Measurements from ENCODE around the gene FZD10.

FZD10 gene

DNA sequence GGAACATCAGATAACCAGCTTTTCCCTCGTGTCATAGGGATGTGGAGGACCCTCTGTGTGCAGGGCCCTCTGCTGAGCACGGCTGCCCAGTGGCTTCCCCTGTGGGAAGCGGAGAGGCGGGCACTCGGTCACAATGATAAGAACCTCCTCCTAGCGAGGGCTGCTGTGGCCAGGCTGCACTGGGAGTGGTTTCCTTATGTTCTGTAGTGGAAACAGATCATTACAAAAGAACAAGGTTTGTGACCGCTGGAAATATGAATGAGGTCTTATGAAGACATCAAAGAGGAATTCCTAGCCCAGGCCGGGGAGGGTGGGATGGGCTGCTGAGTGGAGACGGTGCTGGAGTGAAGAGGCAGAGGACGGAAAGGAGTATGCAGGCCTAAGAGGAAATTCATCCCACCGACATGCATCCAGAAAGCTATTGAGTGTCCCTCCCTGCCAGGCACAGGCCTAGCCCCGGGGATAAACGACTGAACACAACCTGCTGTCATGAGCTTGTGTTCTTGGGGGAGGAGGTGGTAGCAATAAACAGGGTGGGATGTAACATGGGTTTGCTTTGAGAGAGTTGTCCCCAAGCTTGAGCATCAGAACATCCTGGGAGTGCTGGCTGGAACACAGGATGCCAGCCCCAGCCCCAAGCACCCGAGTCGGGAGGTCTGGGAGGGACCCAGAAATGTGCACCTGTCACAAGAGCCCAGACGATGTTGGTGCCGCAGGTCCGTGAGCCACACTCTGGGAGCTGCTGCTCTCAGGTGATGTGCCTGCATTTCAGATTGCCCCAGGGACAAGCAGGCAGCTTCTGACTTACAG is 37.5 kb downstream of the FZD10 start:
- TF ChIP-seq GLIS3 (CRISPR knock-in tag; IDR thresholded peaks at IDR 0.05) = no peak
- no peak for ATAC-seq

DNA sequence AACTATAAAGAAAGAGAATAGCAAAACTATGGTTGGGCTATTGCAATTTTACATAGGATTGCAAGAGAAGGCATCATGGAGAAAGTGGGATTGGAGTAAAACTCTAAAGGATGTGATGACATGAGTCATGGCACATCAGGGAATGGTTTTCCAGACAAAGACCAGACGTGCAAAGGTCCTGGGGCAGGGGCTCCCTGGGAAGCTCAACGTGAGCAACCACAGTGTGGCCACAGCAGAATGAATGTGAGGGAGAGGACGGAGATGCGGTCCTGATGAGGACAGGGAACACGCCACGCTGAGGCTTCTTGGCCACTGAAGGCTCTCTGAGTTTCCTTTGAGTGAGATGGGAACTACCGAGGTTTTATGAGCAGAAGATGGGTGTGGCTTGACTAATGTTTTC is 38.2 kb downstream of the FZD10 start:
- TF ChIP-seq BACH2 (CRISPR knock-in tag; IDR thresholded peaks at IDR 0.05; ENCODE audit: borderline replicate concordance) (no peak), ZC3H10 (CRISPR knock-in tag; IDR thresholded peaks at IDR 0.05) (no peak), ZNF8 (CRISPR knock-in tag; IDR thresholded peaks at IDR 0.05) (no peak), SNAI2 (CRISPR knock-in tag; IDR thresholded peaks at IDR 0.05) (no peak)
- ATAC-seq = no peak

GRCh38 chr12:130201037-130201436 is 38.8 kb downstream of the FZD10 start:
- TF ChIP-seq, protein P1, sequence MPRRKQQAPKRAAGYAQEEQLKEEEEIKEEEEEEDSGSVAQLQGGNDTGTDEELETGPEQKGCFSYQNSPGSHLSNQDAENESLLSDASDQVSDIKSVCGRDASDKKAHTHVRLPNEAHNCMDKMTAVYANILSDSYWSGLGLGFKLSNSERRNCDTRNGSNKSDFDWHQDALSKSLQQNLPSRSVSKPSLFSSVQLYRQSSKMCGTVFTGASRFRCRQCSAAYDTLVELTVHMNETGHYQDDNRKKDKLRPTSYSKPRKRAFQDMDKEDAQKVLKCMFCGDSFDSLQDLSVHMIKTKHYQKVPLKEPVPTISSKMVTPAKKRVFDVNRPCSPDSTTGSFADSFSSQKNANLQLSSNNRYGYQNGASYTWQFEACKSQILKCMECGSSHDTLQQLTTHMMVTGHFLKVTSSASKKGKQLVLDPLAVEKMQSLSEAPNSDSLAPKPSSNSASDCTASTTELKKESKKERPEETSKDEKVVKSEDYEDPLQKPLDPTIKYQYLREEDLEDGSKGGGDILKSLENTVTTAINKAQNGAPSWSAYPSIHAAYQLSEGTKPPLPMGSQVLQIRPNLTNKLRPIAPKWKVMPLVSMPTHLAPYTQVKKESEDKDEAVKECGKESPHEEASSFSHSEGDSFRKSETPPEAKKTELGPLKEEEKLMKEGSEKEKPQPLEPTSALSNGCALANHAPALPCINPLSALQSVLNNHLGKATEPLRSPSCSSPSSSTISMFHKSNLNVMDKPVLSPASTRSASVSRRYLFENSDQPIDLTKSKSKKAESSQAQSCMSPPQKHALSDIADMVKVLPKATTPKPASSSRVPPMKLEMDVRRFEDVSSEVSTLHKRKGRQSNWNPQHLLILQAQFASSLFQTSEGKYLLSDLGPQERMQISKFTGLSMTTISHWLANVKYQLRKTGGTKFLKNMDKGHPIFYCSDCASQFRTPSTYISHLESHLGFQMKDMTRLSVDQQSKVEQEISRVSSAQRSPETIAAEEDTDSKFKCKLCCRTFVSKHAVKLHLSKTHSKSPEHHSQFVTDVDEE (CRISPR knock-in tag; IDR thresholded peaks at IDR 0.05) = no peak
- TF ChIP-seq ZNF70 (CRISPR knock-in tag; IDR thresholded peaks at IDR 0.05) (no peak), OSR1 (CRISPR knock-in tag; IDR thresholded peaks at IDR 0.05) (no peak), RARB (CRISPR knock-in tag; IDR thresholded peaks at IDR 0.05) (no peak), ZNF565 (CRISPR knock-in tag; conservative IDR thresholded peaks at IDR 0.05; ENCODE audit: low read depth) (no peak), SNAI2 (CRISPR knock-in tag; IDR thresholded peaks at IDR 0.05) (no peak), PPARA (CRISPR knock-in tag; IDR thresholded peaks at IDR 0.05; ENCODE audit: borderline replicate concordance) (no peak), ESRRG (CRISPR knock-in tag; IDR thresholded peaks at IDR 0.05) (no peak)
- TF ChIP-seq, protein P2, sequence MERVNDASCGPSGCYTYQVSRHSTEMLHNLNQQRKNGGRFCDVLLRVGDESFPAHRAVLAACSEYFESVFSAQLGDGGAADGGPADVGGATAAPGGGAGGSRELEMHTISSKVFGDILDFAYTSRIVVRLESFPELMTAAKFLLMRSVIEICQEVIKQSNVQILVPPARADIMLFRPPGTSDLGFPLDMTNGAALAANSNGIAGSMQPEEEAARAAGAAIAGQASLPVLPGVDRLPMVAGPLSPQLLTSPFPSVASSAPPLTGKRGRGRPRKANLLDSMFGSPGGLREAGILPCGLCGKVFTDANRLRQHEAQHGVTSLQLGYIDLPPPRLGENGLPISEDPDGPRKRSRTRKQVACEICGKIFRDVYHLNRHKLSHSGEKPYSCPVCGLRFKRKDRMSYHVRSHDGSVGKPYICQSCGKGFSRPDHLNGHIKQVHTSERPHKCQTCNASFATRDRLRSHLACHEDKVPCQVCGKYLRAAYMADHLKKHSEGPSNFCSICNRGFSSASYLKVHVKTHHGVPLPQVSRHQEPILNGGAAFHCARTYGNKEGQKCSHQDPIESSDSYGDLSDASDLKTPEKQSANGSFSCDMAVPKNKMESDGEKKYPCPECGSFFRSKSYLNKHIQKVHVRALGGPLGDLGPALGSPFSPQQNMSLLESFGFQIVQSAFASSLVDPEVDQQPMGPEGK (CRISPR knock-in tag; IDR thresholded peaks at IDR 0.05; ENCODE audit: borderline replicate concordance) = no peak
- TF ChIP-seq, protein P3, sequence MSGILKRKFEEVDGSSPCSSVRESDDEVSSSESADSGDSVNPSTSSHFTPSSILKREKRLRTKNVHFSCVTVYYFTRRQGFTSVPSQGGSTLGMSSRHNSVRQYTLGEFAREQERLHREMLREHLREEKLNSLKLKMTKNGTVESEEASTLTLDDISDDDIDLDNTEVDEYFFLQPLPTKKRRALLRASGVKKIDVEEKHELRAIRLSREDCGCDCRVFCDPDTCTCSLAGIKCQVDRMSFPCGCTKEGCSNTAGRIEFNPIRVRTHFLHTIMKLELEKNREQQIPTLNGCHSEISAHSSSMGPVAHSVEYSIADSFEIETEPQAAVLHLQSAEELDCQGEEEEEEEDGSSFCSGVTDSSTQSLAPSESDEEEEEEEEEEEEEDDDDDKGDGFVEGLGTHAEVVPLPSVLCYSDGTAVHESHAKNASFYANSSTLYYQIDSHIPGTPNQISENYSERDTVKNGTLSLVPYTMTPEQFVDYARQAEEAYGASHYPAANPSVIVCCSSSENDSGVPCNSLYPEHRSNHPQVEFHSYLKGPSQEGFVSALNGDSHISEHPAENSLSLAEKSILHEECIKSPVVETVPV (CRISPR knock-in tag; IDR thresholded peaks at IDR 0.05) = no peak

GRCh38 chr12:130202201-130202600 is 39.9 kb downstream of the FZD10 start:
- ATAC-seq = no peak
- TF ChIP-seq, protein P2 (CRISPR knock-in tag; IDR thresholded peaks at IDR 0.05; ENCODE audit: borderline replicate concordance) = no peak
- no peak for TF ChIP-seq TOX (CRISPR knock-in tag; IDR thresholded peaks at IDR 0.05; ENCODE audit: borderline replicate concordance)
- no peak for TF ChIP-seq SNAI2 (CRISPR knock-in tag; IDR thresholded peaks at IDR 0.05)
- TF ChIP-seq ZNF8 (CRISPR knock-in tag; IDR thresholded peaks at IDR 0.05) = no peak
- TF ChIP-seq ISL1 (CRISPR knock-in tag; IDR thresholded peaks at IDR 0.05) = no peak
- TF ChIP-seq ZC3H10 (CRISPR knock-in tag; IDR thresholded peaks at IDR 0.05) = no peak

More at GRCh38 chr12:130201037-130201436, 38.8 kb downstream of the FZD10 start:
- ATAC-seq = no peak

DNA sequence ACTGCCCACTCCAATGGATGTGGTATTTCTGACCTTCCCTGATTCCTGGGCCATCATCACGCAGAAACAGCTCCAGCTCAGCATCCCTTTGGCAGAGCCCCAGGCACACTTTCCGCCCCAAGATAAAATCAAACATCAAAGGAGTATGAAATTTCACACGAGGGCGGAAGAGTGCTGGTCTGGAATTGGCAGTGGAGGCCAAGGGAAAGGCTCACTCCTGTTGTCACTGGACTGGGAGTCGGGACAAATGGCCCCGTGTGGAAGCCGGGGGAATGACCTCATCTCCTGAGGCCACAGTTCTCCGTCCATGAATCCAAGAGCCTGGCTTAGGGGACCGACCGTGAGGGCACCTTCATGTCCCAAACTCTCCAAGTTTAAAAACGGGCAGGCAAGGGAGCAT is 40.9 kb downstream of the FZD10 start:
- TF ChIP-seq ZNF70 (CRISPR knock-in tag; IDR thresholded peaks at IDR 0.05) (no peak), OSR1 (CRISPR knock-in tag; IDR thresholded peaks at IDR 0.05) (no peak), BACH2 (CRISPR knock-in tag; IDR thresholded peaks at IDR 0.05; ENCODE audit: borderline replicate concordance) (no peak), ZNF8 (CRISPR knock-in tag; IDR thresholded peaks at IDR 0.05) (no peak), PPARA (CRISPR knock-in tag; IDR thresholded peaks at IDR 0.05; ENCODE audit: borderline replicate concordance) (no peak), ISL1 (CRISPR knock-in tag; IDR thresholded peaks at IDR 0.05) (no peak), ESRRG (CRISPR knock-in tag; IDR thresholded peaks at IDR 0.05) (no peak), ZFP30 (CRISPR knock-in tag; IDR thresholded peaks at IDR 0.05) (no peak), TOX (CRISPR knock-in tag; IDR thresholded peaks at IDR 0.05; ENCODE audit: borderline replicate concordance) (no peak)
- TF ChIP-seq, protein P1 (CRISPR knock-in tag; IDR thresholded peaks at IDR 0.05) = no peak
- ATAC-seq = no peak

All from SK-N-SH treated with all-trans-retinoic acid at 6 μM for 48 hours (cell line).